Mucosa of stomach (tissue), 1 donor: ENCODE data around the gene PPIL4.

Experiments
- H3K27me3 ChIP-seq: one replicate; pipeline ENCODE4 v1.7.0; 2013; ENCODE audit warnings: mild to moderate bottlenecking, low read length; ENCODE audit not compliant: control insufficient read depth, insufficient read depth
- H3K36me3 ChIP-seq: one replicate; pipeline ENCODE4 v1.7.0; 2013; ENCODE audit warnings: low read length; ENCODE audit not compliant: control insufficient read depth, insufficient read depth
- H3K4me1 ChIP-seq: one replicate; pipeline ENCODE4 v1.7.0; 2013; ENCODE audit warnings: mild to moderate bottlenecking, low read length; ENCODE audit not compliant: control insufficient read depth, insufficient read depth
- H3K4me3 ChIP-seq: one replicate; pipeline ENCODE4 v1.7.0; 2013; ENCODE audit warnings: low read length
- H3K9ac ChIP-seq: one replicate; pipeline ENCODE4 v1.7.0; 2013; ENCODE audit warnings: mild to moderate bottlenecking, low read length, moderate library complexity
- H3K9me3 ChIP-seq: one replicate; pipeline ENCODE4 v1.7.0; 2013; ENCODE audit warnings: mild to moderate bottlenecking, low read length, moderate library complexity; ENCODE audit not compliant: control insufficient read depth
- donor health status: Pancreatic carcinoma.

PPIL4 gene

DNA sequence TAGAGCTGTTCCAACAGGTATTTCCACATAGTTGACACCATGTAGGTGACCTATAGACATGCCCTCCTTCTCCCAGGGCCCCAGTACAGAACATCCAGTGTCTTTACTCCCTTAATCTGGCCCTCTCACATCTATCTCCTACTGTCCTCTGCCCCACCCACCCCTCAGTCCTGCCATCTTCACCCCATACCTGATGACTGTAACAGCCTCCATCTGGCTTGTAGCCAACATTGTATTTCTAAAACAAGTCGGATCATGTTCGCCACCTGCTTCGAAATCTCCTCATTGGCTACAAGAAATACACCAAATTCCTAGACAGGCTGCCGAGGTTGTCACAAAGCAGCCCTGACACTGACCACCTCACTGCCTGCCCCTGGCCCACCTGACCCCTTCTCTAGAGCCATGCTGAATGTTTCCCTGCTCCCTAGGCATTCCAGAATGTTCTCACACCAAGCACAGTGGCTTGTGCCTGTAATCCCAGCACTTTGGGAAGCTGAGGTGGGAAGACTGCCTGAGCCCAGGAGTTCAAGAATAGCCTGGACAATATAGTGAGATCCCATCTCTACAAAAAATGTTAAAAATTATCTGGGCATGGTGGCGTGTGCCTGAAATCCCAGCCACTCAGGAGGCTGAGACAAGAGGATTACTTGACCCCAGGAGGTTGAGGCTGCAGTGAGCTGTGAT is 67.1 kb downstream of the PPIL4 start:
- Histone ChIP-seq H3K9me3 (no peaks in the 10 kb centered on the region), H3K4me1 (peaks cover 23% of the 10 kb centered on the region), H3K36me3 (no peaks in the 10 kb centered on the region), H3K4me3 (no peak overlapping the region), H3K9ac (no peak overlapping the region), H3K27me3 (no peaks in the 10 kb centered on the region)

GRCh38 chr6:149477544-149477943 is 68.3 kb downstream of the PPIL4 start:
- Histone ChIP-seq H3K36me3 (no peaks in the 10 kb centered on the region), H3K4me1 (peaks cover 23% of the 10 kb centered on the region), H3K27me3 (no peaks in the 10 kb centered on the region), H3K9me3 (no peaks in the 10 kb centered on the region), H3K9ac (no peak overlapping the region), H3K4me3 (no peak overlapping the region)

- Histone ChIP-seq H3K9ac (no peak overlapping the region), H3K27me3 (no peaks in the 10 kb centered on the region), H3K4me3 (no peak overlapping the region), H3K4me1 (peaks cover 26% of the 10 kb centered on the region), H3K9me3 (no peaks in the 10 kb centered on the region), H3K36me3 (no peaks in the 10 kb centered on the region)
These were observed 68.9 kb downstream of the PPIL4 start for GRCh38 chr6:149476789-149477455.

GRCh38 chr6:149474108-149474935 is 71.5 kb downstream of the PPIL4 start:
- H3K36me3 ChIP-seq: no peaks in the 10 kb centered on the region
- H3K9me3 ChIP-seq: no peaks in the 10 kb centered on the region
- H3K4me1 ChIP-seq: peaks cover 26% of the 10 kb centered on the region
- no peak overlapping the region for H3K9ac ChIP-seq
- H3K27me3 ChIP-seq: no peaks in the 10 kb centered on the region
- no peak overlapping the region for H3K4me3 ChIP-seq

DNA sequence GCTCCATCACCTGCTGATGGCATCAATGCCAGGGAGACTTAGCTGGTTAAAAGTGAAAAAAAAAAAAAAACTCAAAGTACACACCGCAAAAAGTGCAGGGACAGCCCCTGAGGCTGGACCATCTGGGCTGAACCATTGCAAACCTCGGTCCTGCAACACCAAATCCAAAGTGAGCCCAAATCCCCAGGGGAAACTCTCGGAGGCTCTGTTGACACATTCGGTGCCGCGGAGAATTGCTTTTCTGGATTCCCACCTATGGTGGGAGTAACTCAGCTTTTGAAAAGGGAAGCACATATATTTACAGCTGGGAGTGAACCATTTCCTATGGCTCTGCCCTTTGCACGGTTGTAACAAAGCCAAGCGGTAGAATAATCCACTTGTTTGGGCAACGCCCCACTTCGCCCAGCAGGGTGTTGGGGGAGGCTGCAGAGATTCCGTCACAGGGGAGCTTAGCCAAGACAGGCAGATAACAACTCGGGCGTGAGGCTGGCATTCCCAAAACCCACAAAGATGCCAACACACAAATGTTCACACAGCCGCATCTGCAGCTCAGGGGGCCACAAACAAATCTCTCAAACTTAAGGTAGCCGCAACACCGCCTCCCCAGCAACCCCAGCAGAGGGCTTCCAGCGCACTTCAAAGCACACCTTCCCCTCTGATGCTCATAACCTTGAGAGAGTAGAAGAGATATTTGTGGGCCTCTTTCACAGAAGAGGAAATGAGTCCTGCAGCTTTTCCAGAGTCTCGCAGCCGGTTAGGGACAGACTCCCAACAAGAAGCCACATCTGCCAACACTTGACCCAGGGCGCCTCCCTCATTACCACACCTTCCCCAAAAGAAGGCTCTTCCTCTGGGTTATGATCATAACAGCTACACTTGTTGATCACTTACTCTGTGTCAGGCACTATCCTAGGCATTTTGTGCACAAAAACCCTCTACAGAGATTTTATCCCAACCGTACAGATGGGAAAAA is 72.5 kb downstream of the PPIL4 start:
- peak overlapping the region; percentile 10 for H3K4me3 ChIP-seq
- H3K4me1 ChIP-seq: peaks cover 26% of the 10 kb centered on the region
- H3K9ac ChIP-seq: no peak overlapping the region
- no peaks in the 10 kb centered on the region for H3K9me3 ChIP-seq
- H3K36me3 ChIP-seq: no peaks in the 10 kb centered on the region
- no peaks in the 10 kb centered on the region for H3K27me3 ChIP-seq

- H3K9ac ChIP-seq: no peak overlapping the region
- H3K36me3 ChIP-seq: no peaks in the 10 kb centered on the region
- H3K9me3 ChIP-seq: no peaks in the 10 kb centered on the region
- H3K4me1 ChIP-seq: peaks cover 26% of the 10 kb centered on the region
- H3K4me3 ChIP-seq: no peak overlapping the region
- no peaks in the 10 kb centered on the region for H3K27me3 ChIP-seq
These were observed 73.6 kb downstream of the PPIL4 start for GRCh38 chr6:149472241-149472640.

DNA sequence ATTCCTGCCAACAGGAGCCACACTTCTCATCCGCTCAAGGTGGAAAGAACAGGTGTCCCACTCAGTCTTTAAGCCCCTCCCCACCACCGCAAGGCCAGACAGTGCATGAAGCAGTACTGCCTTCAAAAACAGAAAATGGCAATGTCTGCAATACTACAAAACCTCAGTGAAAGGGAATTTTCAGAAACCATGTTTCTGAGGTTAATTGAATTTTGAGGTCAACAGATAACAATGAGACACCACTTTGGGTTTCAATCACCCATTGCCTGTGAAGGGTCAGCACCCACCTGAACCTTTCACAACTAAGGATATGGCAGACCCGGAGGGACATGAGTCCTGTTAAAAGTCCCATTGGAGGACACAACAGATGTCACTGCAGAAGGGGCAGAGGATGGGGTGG is 74.0 kb downstream of the PPIL4 start:
- H3K9me3 ChIP-seq: no peaks in the 10 kb centered on the region
- no peak overlapping the region for H3K9ac ChIP-seq
- H3K27me3 ChIP-seq: no peaks in the 10 kb centered on the region
- H3K4me3 ChIP-seq: no peak overlapping the region
- no peaks in the 10 kb centered on the region for H3K36me3 ChIP-seq
- H3K4me1 ChIP-seq: peaks cover 26% of the 10 kb centered on the region

DNA sequence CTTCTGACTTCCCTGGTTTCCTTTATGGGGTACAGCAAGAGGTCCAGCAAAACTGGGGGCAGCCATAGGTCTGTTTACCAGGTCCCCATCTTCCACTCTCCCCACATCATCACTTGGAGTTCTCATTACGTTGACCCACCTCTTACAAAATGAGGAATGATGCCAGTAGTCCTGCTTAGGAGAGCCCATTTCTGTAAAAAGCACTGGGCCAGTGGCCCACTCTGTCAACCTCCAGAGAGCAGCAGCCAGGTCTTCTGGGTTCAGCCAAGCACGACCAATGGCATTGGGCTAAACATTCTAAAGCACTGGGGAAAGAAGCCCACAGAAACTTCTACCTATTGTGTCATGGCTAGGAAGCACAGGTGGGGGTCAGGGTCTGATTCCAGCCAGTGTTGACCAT is 74.9 kb downstream of the PPIL4 start:
- H3K36me3 ChIP-seq: no peaks in the 10 kb centered on the region
- H3K4me1 ChIP-seq: peaks cover 26% of the 10 kb centered on the region
- H3K9ac ChIP-seq: no peak overlapping the region
- no peaks in the 10 kb centered on the region for H3K9me3 ChIP-seq
- H3K4me3 ChIP-seq: no peak overlapping the region
- H3K27me3 ChIP-seq: no peaks in the 10 kb centered on the region

- H3K4me3 ChIP-seq: no peak overlapping the region
- no peak overlapping the region for H3K9ac ChIP-seq
- peaks cover 21% of the 10 kb centered on the region for H3K4me1 ChIP-seq
- no peaks in the 10 kb centered on the region for H3K27me3 ChIP-seq
- no peaks in the 10 kb centered on the region for H3K36me3 ChIP-seq
- no peaks in the 10 kb centered on the region for H3K9me3 ChIP-seq
These were observed 77.7 kb downstream of the PPIL4 start for GRCh38 chr6:149468179-149468578.

GRCh38 chr6:149467265-149467664 is 78.6 kb downstream of the PPIL4 start:
- Histone ChIP-seq H3K36me3 (no peaks in the 10 kb centered on the region), H3K4me1 (peaks cover 15% of the 10 kb centered on the region), H3K4me3 (no peak overlapping the region), H3K9ac (no peak overlapping the region), H3K27me3 (no peaks in the 10 kb centered on the region), H3K9me3 (no peaks in the 10 kb centered on the region)

DNA sequence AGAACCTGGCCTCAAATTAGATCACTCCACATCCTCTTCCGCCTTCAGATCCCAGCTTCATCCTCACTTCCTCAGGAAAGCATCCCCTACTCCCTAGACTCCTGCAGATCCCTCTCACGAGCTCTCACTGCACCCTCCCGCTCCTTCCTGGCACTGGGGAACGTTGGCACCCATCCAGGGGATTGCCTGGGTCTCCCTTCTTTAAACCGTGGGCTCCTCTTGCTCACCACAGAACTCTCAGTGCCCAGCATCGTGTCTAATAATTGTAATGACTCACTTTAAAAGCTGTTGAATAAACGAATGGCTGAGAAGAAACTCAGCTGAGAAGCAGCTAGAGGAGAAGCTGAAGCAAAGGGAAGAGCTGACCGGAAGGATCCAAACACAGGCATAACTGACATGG is 81.4 kb downstream of the PPIL4 start:
- Histone ChIP-seq H3K9ac (no peak overlapping the region), H3K9me3 (no peaks in the 10 kb centered on the region), H3K4me3 (no peak overlapping the region), H3K27me3 (no peaks in the 10 kb centered on the region), H3K36me3 (no peaks in the 10 kb centered on the region), H3K4me1 (peaks cover 21% of the 10 kb centered on the region)
